NCI-H774 (cell line): ENCODE results near the gene ARPP21.
"Not testable (repeated sequence)": the region's sequence is repeated elsewhere in the genome, so short reads cannot be mapped to it uniquely, and the experiment has no call there.

ENCODE experiments used
- DNase-seq: peaks from one replicate; lab custom pipeline; 2025; lab: John Stamatoyannopoulos, UW

Gene ARPP21

GRCh38 chr3:35639254-35640186 lies at the start of gene ARPP21:
Gene ARPP21, plus strand, starts transcription at chr3:35639525. Its CDS starts 42,227 bp downstream, at chr3:35681752.
- no peak for DNase-seq

GRCh38 chr3:35592589-35593295 lies 46.6 kb upstream of the ARPP21 start:
- DNase-seq = no peak

GRCh38 chr3:35594739-35595138 lies 44.6 kb upstream of the ARPP21 start:
- no peak for DNase-seq

GRCh38 chr3:35596335-35596995 lies 42.9 kb upstream of the ARPP21 start:
- no peak for DNase-seq

GRCh38 chr3:35597490-35597889 lies 41.8 kb upstream of the ARPP21 start:
- no peak for DNase-seq

- DNase-seq = no peak
These were observed 40.5 kb upstream of the ARPP21 start for GRCh38 chr3:35598804-35599203.

GRCh38 chr3:35601959-35602358 lies 37.4 kb upstream of the ARPP21 start:
- no peak for DNase-seq

DNA sequence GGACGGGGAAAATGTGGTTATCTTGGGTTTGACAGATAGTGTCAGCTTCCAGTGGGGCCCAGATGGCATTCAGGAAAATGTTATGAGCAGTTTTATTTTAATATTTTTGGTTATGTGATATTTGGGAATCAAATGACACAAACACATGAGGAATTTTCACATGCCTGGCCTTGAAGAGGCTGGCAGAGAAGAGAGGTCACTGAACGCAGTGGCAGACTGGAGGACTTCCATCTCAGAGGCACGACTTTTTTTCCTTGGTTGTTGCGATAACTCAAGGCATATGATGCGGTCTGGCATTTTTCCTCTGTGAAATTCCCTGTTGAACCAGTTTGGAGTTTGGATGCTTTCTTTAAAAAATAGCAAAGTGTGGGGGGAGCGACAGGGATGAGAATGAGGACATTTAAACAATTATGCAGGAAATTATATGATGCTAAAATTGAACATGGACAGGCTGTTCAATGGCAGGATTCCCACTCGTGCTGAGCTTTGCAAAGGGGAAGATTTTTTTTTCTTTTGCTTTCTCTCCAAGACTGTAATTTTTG lies 36.9 kb upstream of the ARPP21 start:
- DNase-seq = no peak

GRCh38 chr3:35616346-35616745 lies 23.0 kb upstream of the ARPP21 start:
- no peak for DNase-seq

GRCh38 chr3:35617370-35617769 lies 22.0 kb upstream of the ARPP21 start:
- DNase-seq = no peak

DNA sequence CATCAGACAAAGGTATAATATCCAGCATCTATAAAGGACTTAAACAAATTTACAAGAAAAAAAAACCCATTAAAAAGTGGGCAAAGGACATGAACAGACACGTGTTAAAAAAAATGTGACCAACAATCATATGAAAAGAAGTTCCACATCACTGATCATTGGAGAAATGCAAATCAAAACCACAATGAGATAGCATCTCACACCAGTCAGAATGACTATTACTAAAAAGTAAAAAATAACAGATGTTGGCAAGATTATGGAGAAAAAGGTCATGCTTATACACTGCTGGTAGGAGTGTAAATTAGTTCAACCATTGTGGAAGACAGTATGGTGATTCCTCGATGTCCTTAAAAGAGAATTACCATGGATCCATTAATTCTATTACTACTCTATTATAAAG lies 19.1 kb upstream of the ARPP21 start:
- not testable (repeated sequence) for DNase-seq

GRCh38 chr3:35624698-35625097 lies 14.6 kb upstream of the ARPP21 start:
- DNase-seq = no peak

- DNase-seq = no peak
These were observed 5.8 kb upstream of the ARPP21 start for GRCh38 chr3:35633332-35634124.

GRCh38 chr3:35635407-35635806 lies 3.9 kb upstream of the ARPP21 start:
- DNase-seq = no peak

- DNase-seq = no peak
These were observed 3.2 kb upstream of the ARPP21 start for GRCh38 chr3:35635926-35636683.

- DNase-seq = no peak
These were observed 910 bp upstream of the ARPP21 start for GRCh38 chr3:35638251-35638979.

GRCh38 chr3:35638980-35639253 lies 408 bp upstream of the ARPP21 start:
- no peak for DNase-seq

DNA sequence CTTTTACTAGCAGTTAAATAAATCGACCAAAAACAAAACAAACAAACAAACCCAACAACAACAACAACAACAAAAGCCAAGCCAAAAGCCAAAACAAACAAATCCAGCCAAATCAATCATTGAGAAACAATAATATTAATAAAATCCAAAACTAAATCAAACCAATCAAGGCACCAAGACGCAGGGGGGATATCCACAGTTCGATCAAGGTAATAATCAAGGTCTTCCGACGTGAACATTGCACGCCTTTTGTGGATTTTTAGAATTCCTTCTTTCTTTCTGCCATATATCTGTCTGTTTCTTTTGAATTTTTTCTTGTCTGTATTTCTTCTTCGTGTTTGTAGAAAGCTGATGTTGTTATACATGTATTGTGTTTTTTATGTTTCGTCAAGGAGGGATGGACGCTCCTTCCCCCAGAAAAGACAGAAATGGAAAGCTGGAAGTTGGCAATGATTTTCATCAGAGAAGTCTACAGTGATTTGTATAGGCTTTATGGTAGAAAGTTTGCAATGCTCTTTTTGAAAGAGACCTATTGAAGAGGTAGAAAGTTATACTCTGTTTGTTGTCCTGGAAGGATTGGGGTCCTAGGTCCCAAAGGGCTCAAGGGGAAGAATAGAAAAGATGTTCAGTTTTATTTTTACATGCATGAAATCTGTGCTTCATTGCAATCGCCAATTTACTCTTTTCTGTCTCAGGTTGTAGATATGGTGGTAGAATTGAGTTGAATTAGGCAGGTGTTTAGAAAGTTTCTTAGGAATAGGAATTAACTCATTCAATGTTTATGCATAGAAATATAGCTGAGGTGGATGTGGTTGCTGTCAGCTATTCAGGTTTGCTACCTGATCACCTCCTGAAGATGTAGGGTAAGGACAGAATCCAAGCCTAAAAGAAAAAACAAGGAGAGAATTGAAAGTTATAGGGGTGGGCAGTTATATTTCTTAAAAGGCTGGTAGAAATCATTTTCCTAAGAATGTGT lies 1.2 kb downstream of the ARPP21 start:
- no peak for DNase-seq

DNA sequence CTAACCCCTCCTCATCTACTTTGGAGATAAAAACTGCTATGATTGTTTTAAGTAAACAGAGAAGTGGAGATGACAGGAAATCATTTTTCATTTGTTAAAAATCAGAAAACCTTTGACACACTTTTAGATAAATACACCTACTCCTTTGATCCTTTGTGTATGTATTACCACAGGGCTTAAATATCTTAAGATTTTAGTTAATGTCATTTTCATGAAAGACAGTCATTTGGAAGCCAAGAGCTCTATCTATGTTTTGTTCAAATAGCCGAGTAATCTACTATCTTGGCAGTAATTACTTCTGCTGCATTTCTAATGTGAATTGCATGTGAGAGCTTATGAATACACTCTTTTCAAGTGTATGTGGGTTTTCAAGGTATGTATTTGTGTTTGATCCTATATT lies 2.0 kb downstream of the ARPP21 start:
- no peak for DNase-seq
